Neural cell (in vitro differentiated cells): ENCODE results near the gene PPP6R1. TPM values are rescaled to one million over a fixed set of nuclear protein-coding genes. Genes with fewer than 3 reads are reported as not detected.

Source experiments
- H2AFZ ChIP-seq: fragments of 200-600, 300-800 bp; sonication (generic), shearing (Covaris generic); 2 replicates; pipeline ENCODE4 v1.6.0; 2014; ENCODE audit warnings: low read depth, mild to moderate bottlenecking, antibody characterized with exemption, low read length, moderate library complexity
- H3F3A ChIP-seq: fragments of 200-600 bp; shearing (Covaris generic); 2 replicates; pipeline ENCODE4 v1.6.1; 2016; ENCODE audit warnings: mild to moderate bottlenecking, moderate library complexity, mixed read lengths, antibody characterized with exemption, low read length; ENCODE audit not compliant: insufficient read depth, poor library complexity, severe bottlenecking
- H3K27ac ChIP-seq: fragments of 200-600, 300-800 bp; sonication (generic), shearing (Covaris generic); 2 replicates; pipeline ENCODE4 v1.5.1; 2014; ENCODE audit warnings: mild to moderate bottlenecking, low read length, moderate library complexity
- H3K27me3 ChIP-seq: fragments of 300-800, 200-600 bp; sonication (generic), shearing (Covaris generic); 2 replicates; pipeline ENCODE4 v1.6.0; 2014; ENCODE audit warnings: mild to moderate bottlenecking, low read depth, low read length, moderate library complexity; ENCODE audit not compliant: insufficient read depth
- H3K36me3 ChIP-seq: fragments of 300-800, 200-600 bp; sonication (generic), shearing (Covaris generic); 2 replicates; pipeline ENCODE4 v1.5.1; 2014; ENCODE audit warnings: mild to moderate bottlenecking, antibody characterized with exemption, low read length, moderate library complexity; ENCODE audit not compliant: insufficient read depth
- H3K4me2 ChIP-seq: fragments of 300-800, 200-600 bp; sonication (generic), shearing (Covaris generic); 2 replicates; pipeline ENCODE4 v1.6.0; 2014; ENCODE audit warnings: mild to moderate bottlenecking, low read length
- H3K4me3 ChIP-seq: fragments of 300-800, 200-600 bp; sonication (generic), shearing (Covaris generic); 2 replicates; pipeline ENCODE4 v1.5.1; 2014; ENCODE audit warnings: mild to moderate bottlenecking, low read length, moderate library complexity
- H3K79me2 ChIP-seq: fragments of 200-600 bp; shearing (Covaris generic); replicated peaks from 2 replicates; pipeline ENCODE4 v1.6.0; 2014; ENCODE audit warnings: mild to moderate bottlenecking, low read length, moderate library complexity; ENCODE audit not compliant: insufficient read depth
- H3K9ac ChIP-seq: fragments of 300-800, 200-600 bp; sonication (generic), shearing (Covaris generic); 2 replicates; pipeline ENCODE4 v1.6.1; 2016; ENCODE audit warnings: mild to moderate bottlenecking, low read length, mixed read lengths
- H3K9me2 ChIP-seq: fragments of 200-600 bp; shearing (Covaris generic); 2 replicates; pipeline ENCODE4 v1.6.1; 2016; ENCODE audit warnings: mild to moderate bottlenecking, low read length, mixed read lengths; ENCODE audit not compliant: insufficient read depth
- H3K9me3 ChIP-seq: fragments of 200-600, 300-800 bp; sonication (generic), shearing (Covaris generic); 2 replicates; pipeline ENCODE4 v1.6.1; 2016; ENCODE audit warnings: mild to moderate bottlenecking, mixed run types, low read length, moderate library complexity, mixed read lengths
- H4K20me1 ChIP-seq: fragments of 200-600 bp; shearing (Covaris generic); 2 replicates; pipeline ENCODE4 v1.6.1; 2016; ENCODE audit warnings: mild to moderate bottlenecking, mixed run types; ENCODE audit not compliant: insufficient read depth
- EP300 ChIP-seq: fragments of 450-650 bp; conservative IDR thresholded peaks from 2 replicates; pipeline ENCODE4 v1.6.1; 2014; ENCODE audit warnings: antibody characterized with exemption, mild to moderate bottlenecking, moderate library complexity; ENCODE audit not compliant: poor library complexity, severe bottlenecking
- EZH2 ChIP-seq: fragments of 200-600, 300-800 bp; shearing (Covaris generic), sonication (generic); IDR thresholded peaks from 2 replicates; pipeline ENCODE4 v1.6.1; 2014; ENCODE audit warnings: antibody characterized with exemption, low read length, borderline replicate concordance, mild to moderate bottlenecking; ENCODE audit not compliant: insufficient read depth, poor library complexity, severe bottlenecking
- MXI1 ChIP-seq: fragments of 450-650 bp; conservative IDR thresholded peaks from 2 replicates; pipeline ENCODE4 v1.6.1; 2014; ENCODE audit warnings: antibody characterized with exemption, mild to moderate bottlenecking; ENCODE audit not compliant: poor library complexity, severe bottlenecking
- POLR2AphosphoS5 ChIP-seq: IDR thresholded peaks from 2 replicates; pipeline ENCODE4 v1.6.1; 2012
- RAD21 ChIP-seq: fragments of 450-650 bp; conservative IDR thresholded peaks from 2 replicates; pipeline ENCODE4 v1.6.1; 2014; ENCODE audit warnings: antibody characterized with exemption, mild to moderate bottlenecking, moderate library complexity
- SMC3 ChIP-seq: fragments of 450-650 bp; conservative IDR thresholded peaks from 2 replicates; pipeline ENCODE4 v1.6.1; 2014; ENCODE audit warnings: antibody characterized with exemption, mild to moderate bottlenecking, moderate library complexity; ENCODE audit not compliant: poor library complexity
- TAF1 ChIP-seq: IDR thresholded peaks from 2 replicates; pipeline ENCODE4 v1.6.1; 2012; ENCODE audit warnings: low read depth
- polyA plus RNA-seq: library from polyadenylated mRNA; depleted of rRNA; stranded (reverse); fragments of >200 nt; gene quantifications from 2 replicates; pipeline ENCODE4 v1.2.3, GENCODE V29; 2014
- TF ChIP-seq, protein P1 (sequence below): fragments of 450-650 bp; IDR thresholded peaks from 2 replicates; pipeline ENCODE4 v1.5.1; 2014; ENCODE audit warnings: antibody characterized with exemption, mild to moderate bottlenecking, moderate library complexity; ENCODE audit not compliant: poor library complexity, severe bottlenecking
- TF ChIP-seq, protein P2 (sequence below): IDR thresholded peaks from 2 replicates; pipeline ENCODE4 v1.6.1; 2012; ENCODE audit warnings: borderline replicate concordance

The PPP6R1 gene
- polyA plus RNA-seq, 1 donor from 2014 or later, result 20.0 TPM

DNA sequence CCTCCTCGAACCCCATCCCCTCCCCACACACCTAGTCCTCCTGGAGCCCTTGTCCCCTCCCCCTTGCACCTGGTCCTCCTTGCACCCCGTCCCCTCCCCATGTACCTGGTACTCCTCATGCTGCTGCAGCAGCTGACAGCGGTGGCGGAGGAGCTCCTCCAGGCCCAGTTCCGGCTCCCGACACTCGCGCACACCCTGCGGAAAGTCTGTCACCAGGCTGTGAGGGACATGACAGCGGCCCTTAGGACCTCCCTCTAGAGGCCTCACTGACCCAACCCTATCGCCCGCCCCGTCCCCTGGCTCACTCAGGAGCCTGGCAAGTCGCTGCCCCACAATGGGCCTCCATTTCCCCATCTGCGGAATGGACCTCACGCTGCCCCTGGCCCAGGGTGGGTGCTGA lies 6.4 kb upstream of the PPP6R1 start:
- Histone ChIP-seq H3F3A (no peaks in the 10 kb centered on the region), H3K36me3 (no peaks in the 10 kb centered on the region), H4K20me1 (no peaks in the 10 kb centered on the region), H3K4me2 (no peak overlapping the region), H3K9me3 (no peaks in the 10 kb centered on the region), H3K9ac (no peak overlapping the region), H3K9me2 (no peaks in the 10 kb centered on the region), H3K27ac (no peak overlapping the region), H3K4me3 (no peak overlapping the region), H2AFZ (no peak overlapping the region), H3K27me3 (no peaks in the 10 kb centered on the region), H3K79me2 (no peaks in the 10 kb centered on the region)
- TF ChIP-seq TAF1 (no peak), MXI1 (no peak), RAD21 (no peak), EP300 (no peak)
- TF ChIP-seq, protein P1, sequence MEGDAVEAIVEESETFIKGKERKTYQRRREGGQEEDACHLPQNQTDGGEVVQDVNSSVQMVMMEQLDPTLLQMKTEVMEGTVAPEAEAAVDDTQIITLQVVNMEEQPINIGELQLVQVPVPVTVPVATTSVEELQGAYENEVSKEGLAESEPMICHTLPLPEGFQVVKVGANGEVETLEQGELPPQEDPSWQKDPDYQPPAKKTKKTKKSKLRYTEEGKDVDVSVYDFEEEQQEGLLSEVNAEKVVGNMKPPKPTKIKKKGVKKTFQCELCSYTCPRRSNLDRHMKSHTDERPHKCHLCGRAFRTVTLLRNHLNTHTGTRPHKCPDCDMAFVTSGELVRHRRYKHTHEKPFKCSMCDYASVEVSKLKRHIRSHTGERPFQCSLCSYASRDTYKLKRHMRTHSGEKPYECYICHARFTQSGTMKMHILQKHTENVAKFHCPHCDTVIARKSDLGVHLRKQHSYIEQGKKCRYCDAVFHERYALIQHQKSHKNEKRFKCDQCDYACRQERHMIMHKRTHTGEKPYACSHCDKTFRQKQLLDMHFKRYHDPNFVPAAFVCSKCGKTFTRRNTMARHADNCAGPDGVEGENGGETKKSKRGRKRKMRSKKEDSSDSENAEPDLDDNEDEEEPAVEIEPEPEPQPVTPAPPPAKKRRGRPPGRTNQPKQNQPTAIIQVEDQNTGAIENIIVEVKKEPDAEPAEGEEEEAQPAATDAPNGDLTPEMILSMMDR, result no peak

- Histone ChIP-seq H3K27me3 (no peaks in the 10 kb centered on the region), H3K9ac (no peak overlapping the region), H3K9me3 (no peaks in the 10 kb centered on the region), H3K36me3 (no peaks in the 10 kb centered on the region), H4K20me1 (no peaks in the 10 kb centered on the region), H3K27ac (no peak overlapping the region), H2AFZ (no peak overlapping the region), H3K79me2 (no peaks in the 10 kb centered on the region), H3K9me2 (no peaks in the 10 kb centered on the region), H3K4me2 (no peak overlapping the region), H3F3A (no peaks in the 10 kb centered on the region), H3K4me3 (no peak overlapping the region)
- TF ChIP-seq, protein P1, result no peak
- TF ChIP-seq POLR2AphosphoS5 (no peak), EP300 (no peak), TAF1 (no peak), RAD21 (no peak), EZH2 (no peak), MXI1 (no peak), SMC3 (no peak)
- TF ChIP-seq, protein P2, sequence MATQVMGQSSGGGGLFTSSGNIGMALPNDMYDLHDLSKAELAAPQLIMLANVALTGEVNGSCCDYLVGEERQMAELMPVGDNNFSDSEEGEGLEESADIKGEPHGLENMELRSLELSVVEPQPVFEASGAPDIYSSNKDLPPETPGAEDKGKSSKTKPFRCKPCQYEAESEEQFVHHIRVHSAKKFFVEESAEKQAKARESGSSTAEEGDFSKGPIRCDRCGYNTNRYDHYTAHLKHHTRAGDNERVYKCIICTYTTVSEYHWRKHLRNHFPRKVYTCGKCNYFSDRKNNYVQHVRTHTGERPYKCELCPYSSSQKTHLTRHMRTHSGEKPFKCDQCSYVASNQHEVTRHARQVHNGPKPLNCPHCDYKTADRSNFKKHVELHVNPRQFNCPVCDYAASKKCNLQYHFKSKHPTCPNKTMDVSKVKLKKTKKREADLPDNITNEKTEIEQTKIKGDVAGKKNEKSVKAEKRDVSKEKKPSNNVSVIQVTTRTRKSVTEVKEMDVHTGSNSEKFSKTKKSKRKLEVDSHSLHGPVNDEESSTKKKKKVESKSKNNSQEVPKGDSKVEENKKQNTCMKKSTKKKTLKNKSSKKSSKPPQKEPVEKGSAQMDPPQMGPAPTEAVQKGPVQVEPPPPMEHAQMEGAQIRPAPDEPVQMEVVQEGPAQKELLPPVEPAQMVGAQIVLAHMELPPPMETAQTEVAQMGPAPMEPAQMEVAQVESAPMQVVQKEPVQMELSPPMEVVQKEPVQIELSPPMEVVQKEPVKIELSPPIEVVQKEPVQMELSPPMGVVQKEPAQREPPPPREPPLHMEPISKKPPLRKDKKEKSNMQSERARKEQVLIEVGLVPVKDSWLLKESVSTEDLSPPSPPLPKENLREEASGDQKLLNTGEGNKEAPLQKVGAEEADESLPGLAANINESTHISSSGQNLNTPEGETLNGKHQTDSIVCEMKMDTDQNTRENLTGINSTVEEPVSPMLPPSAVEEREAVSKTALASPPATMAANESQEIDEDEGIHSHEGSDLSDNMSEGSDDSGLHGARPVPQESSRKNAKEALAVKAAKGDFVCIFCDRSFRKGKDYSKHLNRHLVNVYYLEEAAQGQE, result no peak
Observed at GRCh38 chr19:55264531-55264930, 5.7 kb upstream of the PPP6R1 start.
